A204.1 (cell line): Measurements from ENCODE around the gene COL6A5.

Source experiments
- FAIRE-seq: peaks from 2 replicates; lab custom pipeline; 2012; peaks lifted over from hg19 to GRCh38; lab: Jason Lieb, UNC

Gene COL6A5

GRCh38 chr3:130456540-130456939 is 111.1 kb downstream of the COL6A5 start:
- no peak for FAIRE-seq

- no peak for FAIRE-seq
Observed at GRCh38 chr3:130457671-130458070, 112.2 kb downstream of the COL6A5 start.

GRCh38 chr3:130459944-130460343 is 114.5 kb downstream of the COL6A5 start:
- no peak for FAIRE-seq

GRCh38 chr3:130462089-130462488 is 116.6 kb downstream of the COL6A5 start:
- no peak for FAIRE-seq

- FAIRE-seq = no peak
Observed at GRCh38 chr3:130463221-130463620, 117.7 kb downstream of the COL6A5 start.

- no peak for FAIRE-seq
Observed at GRCh38 chr3:130465521-130465920, 120.0 kb downstream of the COL6A5 start.

GRCh38 chr3:130468311-130468710 is 122.8 kb downstream of the COL6A5 start:
- FAIRE-seq = no peak

GRCh38 chr3:130470126-130470525 is 124.7 kb downstream of the COL6A5 start:
- no peak for FAIRE-seq

GRCh38 chr3:130473416-130473815 is 127.9 kb downstream of the COL6A5 start:
- FAIRE-seq = no peak

- no peak for FAIRE-seq
Observed at GRCh38 chr3:130480736-130481135, 135.3 kb downstream of the COL6A5 start.

GRCh38 chr3:130488288-130488687 is 142.8 kb downstream of the COL6A5 start:
- no peak for FAIRE-seq

GRCh38 chr3:130488769-130489450 is 143.4 kb downstream of the COL6A5 start:
- FAIRE-seq = no peak

GRCh38 chr3:130490241-130490640 is 144.8 kb downstream of the COL6A5 start:
- FAIRE-seq = no peak

- no peak for FAIRE-seq
Observed at GRCh38 chr3:130491431-130491830, 146.0 kb downstream of the COL6A5 start.

- no peak for FAIRE-seq
Observed at GRCh38 chr3:130504701-130505100, 159.2 kb downstream of the COL6A5 start.

- no peak for FAIRE-seq
Observed at GRCh38 chr3:130506031-130506430, 160.6 kb downstream of the COL6A5 start.

- FAIRE-seq = no peak
Observed at GRCh38 chr3:130507746-130508145, 162.3 kb downstream of the COL6A5 start.

GRCh38 chr3:130509008-130509407 is 163.5 kb downstream of the COL6A5 start:
- FAIRE-seq = no peak

- no peak for FAIRE-seq
Observed at GRCh38 chr3:130514681-130515080, 169.2 kb downstream of the COL6A5 start.

GRCh38 chr3:130515755-130516154 is 170.3 kb downstream of the COL6A5 start:
- no peak for FAIRE-seq

- FAIRE-seq = no peak
Observed at GRCh38 chr3:130516645-130517512, 171.4 kb downstream of the COL6A5 start, which contains the start of gene COL6A6. Gene COL6A6 (plus strand): TSS chr3:130517177. CDS start chr3:130560365, 43,188 bp downstream.

- FAIRE-seq = no peak
Observed at GRCh38 chr3:130517602-130518001, 172.1 kb downstream of the COL6A5 start.

GRCh38 chr3:130519754-130520153 is 174.3 kb downstream of the COL6A5 start:
- no peak for FAIRE-seq

- FAIRE-seq = no peak
Observed at GRCh38 chr3:130522399-130522798, 176.9 kb downstream of the COL6A5 start.
